Activated CD4-positive, alpha-beta T cell treated with anti-CD3 and anti-CD28 coated beads, Interleukin-2, amount 50 U/mL, for 16 hours (primary cell): Measurements from ENCODE around the gene TBC1D13.
"Not testable (repeated sequence)": the region's sequence is repeated elsewhere in the genome, so short reads cannot be mapped to it uniquely, and the experiment has no call there.

Experiments
- DNase-seq: peaks from one replicate; pipeline ENCODE4 v3.0.0-alpha.2; 2020

The TBC1D13 gene, protein sequence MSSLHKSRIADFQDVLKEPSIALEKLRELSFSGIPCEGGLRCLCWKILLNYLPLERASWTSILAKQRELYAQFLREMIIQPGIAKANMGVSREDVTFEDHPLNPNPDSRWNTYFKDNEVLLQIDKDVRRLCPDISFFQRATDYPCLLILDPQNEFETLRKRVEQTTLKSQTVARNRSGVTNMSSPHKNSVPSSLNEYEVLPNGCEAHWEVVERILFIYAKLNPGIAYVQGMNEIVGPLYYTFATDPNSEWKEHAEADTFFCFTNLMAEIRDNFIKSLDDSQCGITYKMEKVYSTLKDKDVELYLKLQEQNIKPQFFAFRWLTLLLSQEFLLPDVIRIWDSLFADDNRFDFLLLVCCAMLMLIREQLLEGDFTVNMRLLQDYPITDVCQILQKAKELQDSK

DNA sequence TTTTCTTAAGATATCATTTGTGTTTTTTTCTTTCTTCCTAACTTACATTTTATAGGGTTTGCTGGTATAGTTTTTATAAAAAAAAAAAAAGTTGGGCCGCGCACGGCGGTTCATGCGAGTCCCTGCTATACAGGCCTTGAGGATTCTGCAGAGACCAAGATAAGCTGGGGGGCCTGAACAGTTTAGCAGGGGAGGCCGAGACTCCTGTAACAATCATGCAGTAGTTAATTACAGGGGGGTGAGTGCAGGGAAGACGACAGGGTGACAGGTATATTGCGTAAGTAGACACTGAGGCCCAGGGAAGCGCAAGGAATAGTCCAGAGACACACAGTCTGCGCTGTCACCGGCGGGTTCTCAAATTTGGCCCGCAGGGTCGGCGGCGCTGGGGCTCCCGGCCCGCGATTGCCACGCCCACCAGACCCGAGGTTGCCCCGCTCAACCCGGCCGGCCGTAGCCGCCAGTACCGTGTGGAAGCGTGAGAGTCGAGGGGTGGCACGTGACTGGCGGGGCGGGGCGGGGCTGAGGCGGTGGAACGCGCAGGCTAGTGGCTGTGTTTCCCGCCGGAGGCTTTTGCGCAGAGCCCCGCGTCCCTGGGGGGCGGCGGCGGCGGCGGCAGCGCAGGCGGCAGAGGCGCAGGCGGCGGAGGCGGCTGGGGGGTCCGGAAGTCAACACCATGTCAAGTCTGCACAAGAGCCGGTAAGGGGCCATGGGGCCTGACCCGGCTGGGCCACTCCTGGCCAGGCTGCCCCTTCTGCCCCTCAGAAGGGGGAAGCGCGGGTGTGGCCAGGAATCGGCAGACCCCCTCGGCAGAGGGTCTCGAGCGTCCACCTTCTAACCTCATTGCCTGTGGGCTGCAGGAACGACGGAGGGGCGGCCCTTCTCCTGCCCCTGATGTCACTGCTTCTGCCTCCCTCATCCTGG, at the start of gene TBC1D13:
Gene TBC1D13 (plus strand): TSS at position 573 of the 921 bp plus-strand sequence. CDS start 101 bp downstream, at position 674.
- peak; percentile 88 for DNase-seq

DNA sequence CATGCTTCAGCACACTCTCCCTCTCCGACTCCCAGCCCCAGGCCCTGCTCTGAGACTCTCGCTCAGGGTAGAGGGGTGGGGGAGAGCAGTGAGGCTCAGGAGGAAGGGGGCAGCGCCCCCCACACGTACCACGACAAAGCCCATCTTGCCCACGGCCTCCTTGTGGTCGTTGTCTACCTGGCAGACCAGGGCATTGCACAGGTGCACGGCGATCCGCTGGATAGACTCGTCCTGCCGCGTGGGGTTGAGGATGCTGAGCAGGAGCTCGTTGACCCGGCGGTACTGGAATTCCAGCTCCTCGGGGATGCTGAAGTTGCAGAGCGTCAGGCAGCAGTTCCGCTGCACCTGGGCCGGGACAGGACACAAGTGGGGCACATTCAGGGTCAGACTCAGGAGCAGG, 44.7 kb upstream of the TBC1D13 start:
- no peak for DNase-seq

DNA sequence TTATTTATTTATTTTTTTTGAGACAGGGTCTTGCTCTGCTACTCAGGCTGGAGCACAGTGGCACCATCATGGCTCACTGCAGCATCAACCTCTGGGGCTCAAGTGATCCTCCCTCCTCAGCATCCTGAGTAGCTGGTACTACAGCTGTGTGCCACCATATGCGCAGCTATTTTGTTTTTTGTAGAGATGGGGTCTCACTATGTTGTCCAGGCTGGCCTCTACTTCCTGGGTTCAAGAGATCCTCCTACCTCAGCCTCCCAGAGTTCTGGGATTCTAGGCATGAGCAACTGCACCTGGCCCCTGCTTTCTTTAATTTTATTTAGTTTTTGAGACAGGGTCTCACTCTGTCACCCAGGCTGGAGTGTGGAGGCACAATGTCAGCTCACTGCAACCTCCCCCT, 43.6 kb upstream of the TBC1D13 start:
- no peak for DNase-seq

DNA sequence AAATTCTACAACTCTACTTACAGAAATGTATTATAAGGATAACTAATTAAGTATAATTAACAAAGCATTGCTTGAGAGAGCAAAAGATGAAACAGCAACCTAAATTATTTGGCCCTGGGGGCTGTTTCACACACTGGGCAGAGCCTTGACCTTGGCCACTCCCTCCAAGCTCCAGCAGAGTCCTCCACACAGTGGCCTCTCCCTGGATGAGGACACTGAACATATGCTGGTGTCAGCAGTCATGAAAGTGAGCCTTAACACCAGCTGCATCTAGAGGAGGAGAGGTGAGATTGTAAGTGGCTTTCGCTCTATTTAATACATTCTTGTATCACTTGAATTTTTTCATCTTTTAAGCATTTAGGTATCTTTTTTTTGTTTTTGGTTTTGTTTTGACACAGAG, 39.8 kb upstream of the TBC1D13 start:
- DNase-seq: no peak

DNA sequence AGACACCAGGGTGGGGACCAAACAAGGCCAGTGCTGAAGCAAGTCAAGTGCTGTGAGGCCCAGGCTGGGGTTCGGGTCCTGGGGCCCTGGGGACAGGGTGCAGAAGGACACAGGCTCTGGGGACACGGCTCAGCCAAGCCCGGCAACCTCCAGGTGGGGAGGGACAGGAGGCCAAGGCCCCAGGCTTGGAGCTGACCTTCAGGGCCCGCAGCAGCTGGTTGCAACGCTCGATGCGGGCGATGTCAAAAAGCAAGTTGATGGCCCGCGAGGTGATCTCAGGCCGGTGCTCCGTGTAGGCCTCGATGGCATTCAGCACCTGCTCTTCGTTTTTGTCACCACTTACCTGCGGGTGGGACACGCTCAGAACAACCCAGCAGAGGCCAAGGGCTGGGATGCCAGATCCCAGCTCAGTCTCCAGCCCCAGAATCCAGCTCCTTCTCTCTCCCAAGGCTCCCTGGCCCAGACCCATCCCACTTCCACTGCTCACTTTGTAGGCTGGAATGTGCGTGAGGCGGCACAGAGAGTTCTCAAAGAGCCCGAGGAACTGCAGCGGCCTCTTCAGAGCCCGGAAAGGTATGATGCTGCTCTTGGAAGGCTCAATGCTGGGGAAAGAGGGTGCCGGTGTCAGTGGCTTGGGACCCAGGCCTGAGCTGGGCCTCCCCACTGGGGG, 36.0 kb upstream of the TBC1D13 start:
- no peak for DNase-seq

DNA sequence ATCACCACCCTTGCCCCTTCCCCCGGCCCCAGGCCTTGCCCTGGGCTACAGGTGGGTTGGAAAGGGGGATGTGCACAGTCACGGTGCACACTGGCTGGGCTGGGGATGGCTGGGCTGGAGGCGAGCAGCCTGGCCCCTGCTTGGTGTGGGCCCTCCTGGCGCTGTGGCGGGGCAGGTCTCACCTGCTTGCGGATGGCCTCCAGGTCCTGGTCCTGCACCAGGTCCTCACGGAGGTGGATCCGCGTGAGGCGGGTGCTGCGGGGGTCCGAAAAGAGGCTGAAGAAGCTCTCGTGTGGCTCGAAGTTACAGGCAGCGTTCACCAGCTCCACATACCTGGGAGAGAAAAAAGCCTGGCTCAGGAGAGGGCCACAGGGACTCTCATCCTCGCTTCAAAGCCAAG, 33.4 kb upstream of the TBC1D13 start:
- DNase-seq: no peak

DNA sequence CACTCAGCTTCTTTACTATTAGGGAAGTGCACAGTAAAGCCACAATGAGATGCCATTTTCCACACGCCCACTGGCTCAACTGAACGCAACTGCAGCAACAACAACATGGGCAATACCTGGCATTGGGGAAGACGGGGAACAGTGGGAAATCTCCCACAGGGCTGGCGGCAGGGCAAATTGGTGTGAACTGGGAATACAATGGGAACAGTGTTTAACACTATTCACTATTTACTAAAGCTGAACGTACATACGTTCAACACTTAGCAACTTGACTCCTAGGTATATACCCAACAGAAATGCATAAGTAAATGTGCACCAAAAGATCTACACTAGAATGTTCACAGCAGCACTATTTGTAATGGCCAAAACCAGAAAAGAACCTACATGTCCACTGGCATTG, 29.5 kb upstream of the TBC1D13 start:
- no peak for DNase-seq

DNA sequence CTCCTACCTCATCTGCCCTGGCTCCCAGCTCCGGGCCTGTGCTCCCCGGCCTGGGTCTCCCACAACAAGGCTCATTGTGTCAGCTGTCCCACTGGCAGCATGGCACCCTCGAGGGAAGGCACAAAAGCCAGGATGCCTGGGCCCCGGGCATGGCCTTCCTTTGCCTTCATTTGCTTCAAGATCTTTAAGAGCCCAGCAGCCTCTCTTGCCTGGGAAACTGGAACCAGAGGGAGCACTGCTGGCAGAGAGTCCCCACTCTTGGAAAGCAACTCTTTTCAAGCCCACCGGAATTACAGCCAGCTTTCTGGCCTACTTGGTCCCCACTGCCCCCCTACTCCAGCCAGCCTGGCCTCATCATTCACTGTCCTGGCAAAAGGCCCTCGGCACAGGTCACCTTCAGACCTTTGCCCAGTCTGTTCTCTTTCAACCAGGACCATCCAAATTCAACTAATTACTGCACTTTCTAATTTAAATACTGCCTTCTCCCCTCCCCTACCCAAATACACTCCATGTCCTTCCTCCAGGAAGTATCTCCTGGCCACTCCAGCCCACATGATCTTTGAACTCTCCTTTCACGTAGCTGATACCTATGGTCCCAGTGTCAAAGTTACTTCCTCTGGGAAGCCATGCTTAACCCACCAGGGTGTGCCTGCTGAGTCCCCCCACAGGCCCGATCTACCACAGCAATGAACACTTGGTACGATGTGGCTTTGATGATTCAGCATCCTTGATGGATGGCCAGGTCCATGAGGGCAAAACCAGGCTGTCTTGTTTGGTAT, 24.2 kb upstream of the TBC1D13 start:
- DNase-seq: no peak

DNA sequence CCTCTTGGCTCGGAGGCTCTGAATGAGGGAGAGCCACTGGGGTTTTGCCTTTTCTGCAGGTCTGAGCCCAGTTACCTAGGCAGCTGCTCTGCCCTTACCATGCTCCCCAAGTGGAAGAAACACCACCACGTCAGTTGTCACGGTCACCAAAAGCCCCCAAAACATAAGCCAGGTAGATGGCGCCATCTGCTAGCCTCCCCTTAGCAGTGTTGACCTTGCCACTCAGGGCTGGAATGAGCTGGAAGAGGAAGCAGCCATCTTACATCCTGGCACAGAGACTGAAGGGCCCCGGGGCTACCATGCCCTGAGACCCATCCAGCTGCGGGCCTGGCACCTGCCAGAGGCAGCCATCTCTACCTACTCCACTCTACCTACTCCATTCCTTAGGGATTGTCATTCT, 22.7 kb upstream of the TBC1D13 start:
- DNase-seq: peak; percentile 2

DNA sequence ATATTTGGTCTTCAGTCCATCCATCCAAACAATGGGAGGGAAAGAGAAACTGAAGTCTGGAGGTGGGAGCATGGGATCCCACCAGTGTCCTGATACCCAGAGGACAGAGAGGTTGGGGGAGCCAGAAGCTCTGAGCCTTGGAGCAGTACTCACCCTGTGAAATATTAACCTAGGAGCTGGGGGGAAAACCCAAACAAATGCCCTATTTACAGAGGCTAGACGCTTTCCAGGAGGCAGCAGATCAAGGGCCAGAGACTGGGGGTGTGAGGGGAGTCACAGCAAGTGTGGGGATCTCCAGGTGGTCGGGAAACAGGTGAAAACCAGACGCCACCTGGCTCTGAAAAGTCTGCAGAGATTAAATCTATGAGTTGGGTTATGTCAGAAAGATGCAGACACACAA, 21.6 kb upstream of the TBC1D13 start:
- DNase-seq: no peak

DNA sequence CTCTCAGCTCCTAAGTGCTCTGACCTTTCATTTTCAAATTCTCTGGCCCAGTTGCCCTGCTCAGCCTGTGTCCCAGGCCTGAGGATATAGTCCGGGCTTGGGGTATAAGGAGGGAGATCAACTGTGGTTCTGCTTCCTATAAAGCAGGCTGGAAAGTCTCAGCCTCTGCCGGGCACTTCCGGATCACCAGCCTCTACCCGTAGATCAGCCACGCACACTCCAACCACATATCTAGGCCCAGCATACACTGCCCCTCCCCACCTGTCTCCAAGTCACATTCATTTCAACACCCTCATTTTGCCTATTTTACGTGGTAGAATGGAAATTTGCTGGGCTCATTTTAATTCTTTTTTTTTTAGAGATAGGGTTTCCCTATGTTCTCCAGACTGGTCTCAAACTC, 18.4 kb upstream of the TBC1D13 start:
- DNase-seq: no peak

DNA sequence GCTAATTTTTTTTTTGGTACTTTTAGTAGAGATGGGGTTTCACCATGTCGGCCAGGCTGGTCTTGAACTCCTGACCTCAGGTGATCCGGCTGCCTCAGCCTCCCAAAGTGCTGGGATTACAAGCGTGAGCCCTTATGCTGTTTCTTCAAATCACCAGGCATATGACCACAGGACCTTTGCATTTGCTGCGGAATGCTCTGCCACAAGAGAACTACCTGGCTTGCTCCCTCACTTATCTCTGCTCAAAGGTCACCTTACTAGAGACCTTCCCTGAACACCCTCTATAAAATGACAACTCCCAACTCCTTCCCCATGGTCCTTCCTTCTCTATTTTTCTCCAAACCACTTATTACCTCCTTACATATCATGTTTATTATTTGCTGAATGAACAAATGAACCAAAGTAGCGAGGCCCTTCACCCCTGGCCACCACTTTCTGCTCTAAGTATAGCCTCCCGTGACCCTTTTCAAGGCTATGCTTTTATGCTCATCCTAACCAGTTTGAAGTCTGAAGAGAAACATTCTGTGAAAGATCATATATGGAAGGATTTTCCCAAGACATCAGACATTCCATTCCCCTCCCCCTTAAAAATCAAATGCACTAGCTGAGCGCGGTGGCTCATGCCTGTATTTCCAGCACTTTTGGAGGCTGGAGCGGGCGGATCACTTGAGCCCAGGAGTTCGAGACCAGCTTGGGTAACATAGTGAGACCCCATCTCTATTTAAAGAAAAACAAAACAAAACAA, 16.6 kb upstream of the TBC1D13 start:
- DNase-seq: no peak

DNA sequence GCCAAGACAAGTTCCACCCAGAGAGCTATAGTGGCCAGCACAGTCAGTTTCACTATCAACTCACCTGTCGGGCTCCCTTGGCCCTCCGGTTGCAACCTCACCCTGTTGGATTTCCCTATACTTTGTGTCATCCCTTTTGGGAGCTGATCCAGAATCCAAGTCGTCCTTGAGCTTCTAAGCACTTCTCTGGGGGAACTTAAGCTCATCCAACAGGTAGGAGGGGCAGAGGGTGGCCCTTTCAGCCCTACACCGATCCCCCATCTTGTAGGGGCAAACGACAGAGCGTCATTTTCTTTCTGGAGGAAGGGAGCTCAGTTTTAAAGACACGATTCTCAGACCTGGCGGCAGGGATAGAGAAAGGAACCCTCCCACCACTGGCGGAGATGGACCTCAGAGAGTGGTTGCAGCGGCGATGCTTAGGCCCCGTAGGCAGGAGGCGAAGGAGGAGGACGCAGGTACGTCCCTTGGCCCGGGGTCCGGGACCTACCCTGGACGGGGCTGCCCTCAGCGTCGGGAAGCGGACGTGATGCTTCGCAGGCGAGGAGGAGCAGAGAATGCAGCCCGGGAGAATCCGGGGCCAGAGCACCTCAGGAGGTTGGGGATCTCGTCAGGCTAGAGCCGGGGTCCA, 15.8 kb upstream of the TBC1D13 start:
- peak; percentile 1 for DNase-seq

DNA sequence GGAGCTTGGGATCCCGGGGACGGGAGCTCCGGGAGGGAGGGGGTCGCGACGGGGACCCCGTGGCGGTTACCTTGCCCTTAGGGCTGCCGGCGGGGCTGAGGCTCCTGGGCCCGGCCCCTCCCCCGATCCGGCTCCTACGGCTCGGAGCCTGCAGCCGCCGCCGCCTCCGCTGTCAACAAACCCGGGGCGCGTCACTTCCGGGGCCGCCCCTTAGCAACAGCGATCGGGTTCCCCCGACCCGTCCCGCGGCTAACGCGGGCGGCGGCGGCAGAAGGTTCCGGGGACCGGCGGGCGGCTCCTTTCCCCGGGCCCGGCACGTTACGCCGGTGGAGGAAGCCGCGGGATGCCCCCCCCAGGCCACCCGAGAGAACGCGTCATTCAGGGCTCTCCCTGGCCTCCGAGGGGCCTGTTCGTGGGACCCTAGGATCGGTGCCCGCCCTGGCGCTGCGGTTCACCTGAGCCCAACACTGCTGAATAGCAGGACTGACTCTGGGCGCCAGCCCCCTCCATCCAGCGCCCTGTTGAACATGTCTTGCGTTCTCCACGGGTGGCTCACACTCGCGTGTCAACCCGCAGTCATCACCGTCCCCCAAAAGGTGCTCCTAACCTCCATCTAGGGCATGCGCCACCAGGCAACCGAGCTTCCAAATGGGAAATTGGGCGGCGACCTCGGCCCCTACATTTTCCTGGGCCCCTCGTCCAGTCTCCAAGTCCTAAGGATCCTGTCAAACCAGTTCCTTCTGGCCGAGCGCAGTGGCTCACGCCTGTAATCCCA, 15.1 kb upstream of the TBC1D13 start, which contains the start of gene ZER1:
Gene ZER1 (minus strand): TSS at position 183 of the 775 bp plus-strand sequence. CDS start 16,362 bp downstream, outside the sequence.
- peak; percentile 92 for DNase-seq

DNA sequence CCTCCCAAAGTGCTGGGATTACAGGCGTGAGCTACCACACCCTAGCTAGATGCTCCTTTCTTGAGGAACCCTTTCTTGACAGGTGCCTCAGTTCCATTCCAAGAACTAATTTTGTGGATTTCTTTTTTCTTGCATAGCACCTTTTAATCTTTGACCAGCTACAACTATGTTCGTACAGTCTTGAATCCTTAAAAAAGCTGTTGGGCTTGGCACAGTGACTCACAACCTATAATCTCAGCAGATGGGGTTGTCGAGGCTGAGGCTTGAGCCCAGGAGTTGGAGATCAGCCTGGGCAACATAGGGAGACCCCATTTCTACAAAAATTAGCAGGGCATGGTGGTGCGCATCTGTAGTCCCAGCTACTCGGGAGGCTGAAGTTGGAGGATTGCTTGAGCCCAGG, 14.0 kb upstream of the TBC1D13 start:
- DNase-seq: no peak

DNA sequence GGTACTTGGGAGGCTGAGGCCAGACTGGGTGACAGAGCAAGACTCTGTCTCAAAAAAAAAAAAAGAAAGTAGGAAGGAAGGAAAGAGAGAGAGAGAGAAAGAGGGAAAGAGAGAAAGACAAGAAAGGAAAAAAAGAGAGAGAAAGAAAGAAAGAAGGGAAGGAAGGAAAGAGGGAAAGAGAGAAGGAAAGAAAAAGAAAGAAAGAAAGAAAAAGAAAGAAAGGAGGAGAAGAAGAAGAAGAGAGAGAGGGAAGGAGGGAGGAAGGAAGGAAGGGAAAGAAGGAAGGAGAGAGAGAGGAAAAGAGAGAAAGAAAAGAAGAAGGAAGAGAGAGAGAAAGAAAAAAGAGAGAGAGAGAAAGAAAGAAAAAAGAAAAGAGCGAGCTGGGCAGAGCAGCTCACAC, 12.2 kb upstream of the TBC1D13 start:
- no peak for DNase-seq

DNA sequence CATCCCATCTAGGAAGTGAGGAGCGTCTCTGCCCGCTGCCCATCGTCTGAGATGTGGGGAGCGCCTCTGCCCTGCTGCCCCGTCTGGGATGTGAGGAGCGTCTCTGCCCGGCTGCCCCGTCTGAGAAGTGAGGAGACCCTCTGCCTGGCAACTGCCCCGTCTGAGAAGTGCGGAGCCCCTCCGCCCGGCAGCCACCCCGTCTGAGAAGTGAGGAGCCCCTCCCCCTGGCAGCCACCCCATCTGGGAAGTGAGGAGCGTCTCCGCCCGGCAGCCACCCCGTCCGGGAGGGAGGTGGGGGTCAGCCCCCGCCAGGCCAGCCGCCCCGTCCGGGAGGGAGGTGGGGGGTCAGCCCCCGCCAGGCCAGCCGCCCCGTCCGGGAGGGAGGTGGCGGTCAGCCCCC, 7.0 kb upstream of the TBC1D13 start:
- not testable (repeated sequence) for DNase-seq

DNA sequence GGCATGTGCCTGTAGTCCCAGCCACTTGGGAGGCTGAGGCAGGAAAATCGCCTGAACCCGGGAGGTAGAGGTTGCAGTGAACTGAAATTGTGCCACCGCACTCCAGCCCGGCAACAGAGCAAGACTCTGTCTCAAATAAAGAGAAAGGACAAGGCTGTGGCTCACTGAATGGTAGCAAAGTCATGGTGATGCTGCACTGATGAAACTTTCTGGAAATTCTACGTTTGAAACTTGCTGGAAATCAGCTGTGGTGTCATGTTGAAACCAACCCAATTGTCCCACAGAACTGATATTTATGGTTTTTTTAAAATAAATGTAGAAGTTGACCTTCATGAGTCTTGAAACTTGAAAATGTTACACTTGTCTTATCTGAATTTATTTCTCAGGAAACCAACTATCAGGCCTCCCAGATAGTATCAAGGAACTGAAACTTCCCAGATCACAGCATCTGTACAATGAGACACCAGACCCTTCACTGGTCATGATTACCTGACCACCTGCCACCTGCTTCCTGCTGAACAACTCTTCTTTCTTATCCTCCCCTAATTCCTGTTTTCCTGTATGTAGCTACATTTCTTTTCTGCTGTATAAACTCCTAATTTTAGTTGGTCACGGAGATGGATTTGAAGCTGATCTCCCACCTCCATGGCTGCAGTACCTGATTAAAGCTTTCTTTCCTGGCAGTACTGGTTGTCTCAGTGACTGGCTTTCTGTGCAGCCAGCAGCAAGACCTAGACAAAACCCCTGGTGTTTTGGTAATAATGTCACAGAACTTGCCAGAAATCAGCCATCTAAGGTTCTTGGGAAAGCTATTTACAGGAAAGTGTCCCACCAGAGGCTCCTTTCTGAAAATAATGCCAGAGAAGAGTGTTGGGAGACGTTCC, 5.6 kb upstream of the TBC1D13 start:
- no peak for DNase-seq

DNA sequence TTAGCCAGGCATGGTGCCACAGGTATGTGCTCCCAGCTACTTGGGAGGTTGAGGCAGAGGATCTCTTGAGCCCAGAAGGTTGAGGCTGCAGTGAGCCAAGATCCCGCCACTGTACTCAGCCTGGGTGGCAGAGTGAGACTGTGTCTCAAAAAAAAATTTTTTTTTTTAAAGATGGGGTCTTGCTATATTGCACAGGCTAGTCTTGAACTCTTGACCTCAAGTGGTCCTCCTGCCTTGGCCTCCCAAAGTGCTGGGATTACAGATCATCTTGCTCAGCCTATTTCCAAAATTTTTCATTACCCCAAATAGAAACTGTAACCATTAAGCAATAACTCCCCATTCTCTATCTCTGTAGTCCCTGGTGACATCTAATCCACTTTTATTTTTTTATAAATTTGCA, 4.4 kb upstream of the TBC1D13 start:
- DNase-seq: no peak
